ENCODE data around the gene AMY2A.
"Not testable (repeated sequence)": the region's sequence is repeated elsewhere in the genome, so short reads cannot be mapped to it uniquely, and the experiment has no call there.

DNA sequence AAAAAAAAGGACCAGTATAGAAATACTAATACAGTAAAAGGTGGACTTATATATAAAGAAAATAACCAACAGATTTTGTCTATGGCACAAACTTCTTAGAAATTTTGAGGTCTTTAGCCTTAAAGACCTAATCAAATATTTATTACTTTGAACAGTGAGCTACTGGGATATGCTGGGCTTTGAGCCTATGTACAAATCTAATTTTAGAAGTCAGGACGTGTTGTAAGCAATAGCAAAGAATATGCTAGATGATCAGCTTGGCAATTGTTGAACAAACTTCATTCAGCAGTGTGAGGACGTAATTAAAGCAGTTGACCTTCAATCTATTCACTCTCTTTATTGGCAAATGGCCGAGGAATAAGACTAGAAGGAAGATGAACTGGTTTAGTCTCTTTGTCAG, 14.5 kb upstream of the AMY2A start:
- TF ChIP-seq, protein P1, sequence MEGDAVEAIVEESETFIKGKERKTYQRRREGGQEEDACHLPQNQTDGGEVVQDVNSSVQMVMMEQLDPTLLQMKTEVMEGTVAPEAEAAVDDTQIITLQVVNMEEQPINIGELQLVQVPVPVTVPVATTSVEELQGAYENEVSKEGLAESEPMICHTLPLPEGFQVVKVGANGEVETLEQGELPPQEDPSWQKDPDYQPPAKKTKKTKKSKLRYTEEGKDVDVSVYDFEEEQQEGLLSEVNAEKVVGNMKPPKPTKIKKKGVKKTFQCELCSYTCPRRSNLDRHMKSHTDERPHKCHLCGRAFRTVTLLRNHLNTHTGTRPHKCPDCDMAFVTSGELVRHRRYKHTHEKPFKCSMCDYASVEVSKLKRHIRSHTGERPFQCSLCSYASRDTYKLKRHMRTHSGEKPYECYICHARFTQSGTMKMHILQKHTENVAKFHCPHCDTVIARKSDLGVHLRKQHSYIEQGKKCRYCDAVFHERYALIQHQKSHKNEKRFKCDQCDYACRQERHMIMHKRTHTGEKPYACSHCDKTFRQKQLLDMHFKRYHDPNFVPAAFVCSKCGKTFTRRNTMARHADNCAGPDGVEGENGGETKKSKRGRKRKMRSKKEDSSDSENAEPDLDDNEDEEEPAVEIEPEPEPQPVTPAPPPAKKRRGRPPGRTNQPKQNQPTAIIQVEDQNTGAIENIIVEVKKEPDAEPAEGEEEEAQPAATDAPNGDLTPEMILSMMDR (IDR thresholded peaks at IDR 0.05), result not testable (repeated sequence)
- TF ChIP-seq POLR2A (IDR thresholded peaks at IDR 0.05), result not testable (repeated sequence)

Measured in lower leg skin (tissue), 3 donors.